MM.1S (cell line): ENCODE results near the gene GPBP1L1.

ENCODE experiments used
- DNase-seq: peaks from one replicate; pipeline ENCODE4 v3.0.0-alpha.2; 2015
- H2AFZ ChIP-seq: fragments of 300-600 bp; sonication (generic); 2 replicates; pipeline ENCODE4 v1.6.0; 2016; ENCODE audit warnings: antibody characterized with exemption, low read length
- H3F3A ChIP-seq: fragments of 300-600 bp; sonication (generic); 2 replicates; pipeline ENCODE4 v1.6.1; 2016; ENCODE audit warnings: mild to moderate bottlenecking, antibody characterized with exemption, low read length, moderate library complexity, mixed read lengths; ENCODE audit not compliant: insufficient read depth
- H3K27ac ChIP-seq: fragments of 300-600 bp; sonication (generic); 2 replicates; pipeline ENCODE4 v1.5.1; 2016; ENCODE audit warnings: mild to moderate bottlenecking, low read length
- H3K27me3 ChIP-seq: fragments of 300-600 bp; sonication (generic); replicated peaks from 2 replicates; pipeline ENCODE4 v1.6.0; 2016; ENCODE audit warnings: low read length; ENCODE audit not compliant: insufficient read depth
- H3K36me3 ChIP-seq: fragments of 300-600 bp; sonication (generic); replicated peaks from 2 replicates; pipeline ENCODE4 v1.6.1; 2016; ENCODE audit warnings: mild to moderate bottlenecking, low read length, mixed read lengths; ENCODE audit not compliant: insufficient read depth
- H3K4me1 ChIP-seq: fragments of 300-600 bp; sonication (generic); 2 replicates; pipeline ENCODE4 v1.6.1; 2016; ENCODE audit warnings: low read length, mixed read lengths
- H3K4me2 ChIP-seq: fragments of 300-600 bp; sonication (generic); 2 replicates; pipeline ENCODE4 v1.6.0; 2016; ENCODE audit warnings: low read depth, low read length
- H3K4me3 ChIP-seq: fragments of 300-600 bp; sonication (generic); 2 replicates; pipeline ENCODE4 v1.5.1; 2016; ENCODE audit warnings: low read length, mixed read lengths
- H3K79me2 ChIP-seq: fragments of 300-600 bp; sonication (generic); 2 replicates; pipeline ENCODE4 v1.6.1; 2016; ENCODE audit warnings: mixed run types, low read length, mixed read lengths
- H3K9ac ChIP-seq: fragments of 300-600 bp; sonication (generic); 2 replicates; pipeline ENCODE4 v1.6.1; 2016; ENCODE audit warnings: low read length, mixed read lengths
- H3K9me2 ChIP-seq: fragments of 300-600 bp; sonication (generic); replicated peaks from 2 replicates; pipeline ENCODE4 v1.6.1; 2016; ENCODE audit warnings: mild to moderate bottlenecking, low read length, mixed read lengths; ENCODE audit not compliant: insufficient read depth
- H3K9me3 ChIP-seq: fragments of 300-600 bp; sonication (generic); replicated peaks from 2 replicates; pipeline ENCODE4 v1.6.1; 2016; ENCODE audit warnings: mild to moderate bottlenecking, low read length, mixed read lengths; ENCODE audit not compliant: insufficient read depth
- H4K20me1 ChIP-seq: fragments of 300-600 bp; sonication (generic); 2 replicates; pipeline ENCODE4 v1.6.1; 2016; ENCODE audit warnings: mild to moderate bottlenecking, low read length, moderate library complexity, mixed read lengths; ENCODE audit not compliant: insufficient read depth
- CTCF ChIP-seq: fragments of 300-600 bp; sonication (generic); IDR thresholded peaks from 2 replicates; pipeline ENCODE4 v1.5.1; 2016; ENCODE audit warnings: antibody characterized with exemption, low read length, mixed read lengths
- EZH2 ChIP-seq: fragments of 300-600 bp; sonication (generic); optimal IDR thresholded peaks from 2 replicates; pipeline ENCODE3; 2017; ENCODE audit warnings: low read depth, mild to moderate bottlenecking, antibody characterized with exemption, low read length, mixed read lengths
- EZH2phosphoT487 ChIP-seq: fragments of 300-600 bp; sonication (generic); IDR thresholded peaks from 2 replicates; pipeline ENCODE4 v1.6.1; 2018; ENCODE audit warnings: antibody characterized with exemption, low read length

GPBP1L1 gene

GRCh38 chr1:45723248-45723930 is 37.1 kb upstream of the GPBP1L1 start:
- Histone ChIP-seq H3K9me3 (no peaks in the 10 kb centered on the region), H3K79me2 (no peaks in the 10 kb centered on the region), H3K27ac (no peak overlapping the region), H3K9me2 (no peaks in the 10 kb centered on the region), H3K36me3 (no peaks in the 10 kb centered on the region), H2AFZ (no peak overlapping the region), H3F3A (no peaks in the 10 kb centered on the region), H3K9ac (no peak overlapping the region), H4K20me1 (no peaks in the 10 kb centered on the region), H3K4me2 (no peak overlapping the region), H3K27me3 (no peaks in the 10 kb centered on the region), H3K4me1 (no peaks in the 10 kb centered on the region), H3K4me3 (no peak overlapping the region)
- DNase-seq: no peak
- TF ChIP-seq CTCF (no peak), EZH2 (no peak), EZH2phosphoT487 (no peak)

- Histone ChIP-seq H3F3A (no peaks in the 10 kb centered on the region), H3K27ac (no peak overlapping the region), H2AFZ (no peak overlapping the region), H3K9me3 (no peaks in the 10 kb centered on the region), H4K20me1 (no peaks in the 10 kb centered on the region), H3K9me2 (no peaks in the 10 kb centered on the region), H3K4me2 (no peak overlapping the region), H3K36me3 (no peaks in the 10 kb centered on the region), H3K4me3 (no peak overlapping the region), H3K4me1 (no peaks in the 10 kb centered on the region), H3K9ac (no peak overlapping the region), H3K79me2 (no peaks in the 10 kb centered on the region), H3K27me3 (no peaks in the 10 kb centered on the region)
- DNase-seq: no peak
- TF ChIP-seq CTCF: no peak
- TF ChIP-seq EZH2: no peak
- TF ChIP-seq EZH2phosphoT487: no peak
Observed at GRCh38 chr1:45722809-45723208, 36.5 kb upstream of the GPBP1L1 start.

GRCh38 chr1:45721207-45721606 is 34.9 kb upstream of the GPBP1L1 start:
- Histone ChIP-seq H3K4me1 (no peaks in the 10 kb centered on the region), H3K4me3 (no peak overlapping the region), H3K27me3 (no peaks in the 10 kb centered on the region), H3K9ac (no peak overlapping the region), H3K9me2 (no peaks in the 10 kb centered on the region), H3F3A (no peaks in the 10 kb centered on the region), H2AFZ (no peak overlapping the region), H3K4me2 (no peak overlapping the region), H3K79me2 (no peaks in the 10 kb centered on the region), H3K27ac (no peak overlapping the region), H4K20me1 (no peaks in the 10 kb centered on the region), H3K9me3 (no peaks in the 10 kb centered on the region), H3K36me3 (no peaks in the 10 kb centered on the region)
- TF ChIP-seq CTCF: no peak
- TF ChIP-seq EZH2phosphoT487: no peak
- no peak for TF ChIP-seq EZH2
- DNase-seq: no peak
